ENCODE data around the gene YIPF5.

GRCh38 chr5:144202072-144202471 is 31.6 kb upstream of the YIPF5 start:
- TF ChIP-seq POLR2A (IDR thresholded peaks at IDR 0.05; ENCODE audit: low read depth, low read length) (no peak), TAF1 (IDR thresholded peaks at IDR 0.05; ENCODE audit: borderline replicate concordance, low read depth, low read length) (no peak)
